ENCODE data around the gene OSBPL10. TPM values are rescaled to one million over a fixed set of nuclear protein-coding genes. Genes with fewer than 3 reads are reported as not detected.

The OSBPL10 gene
- total and polyA plus RNA-seq, 2 experiments from 2014 or later: 2.4 to 8.1 TPM

- Histone ChIP-seq H3K36me3 (ENCODE audit: low read depth) (no peaks in the 10 kb centered on the region), H2AFZ (no peak overlapping the region), H3K9me2 (ENCODE audit: insufficient read depth) (no peaks in the 10 kb centered on the region), H3K9me3 (ENCODE audit: low read depth) (no peaks in the 10 kb centered on the region), H3K4me2 (ENCODE audit: unreplicated experiment) (no peak overlapping the region), H3K9ac (no peak overlapping the region), H4K20me1 (ENCODE audit: insufficient read depth) (no peaks in the 10 kb centered on the region), H3F3A (ENCODE audit: insufficient read depth) (no peaks in the 10 kb centered on the region), H3K4me1 (ENCODE audit: insufficient read depth) (no peaks in the 10 kb centered on the region), H3K27me3 (replicated peaks; ENCODE audit: insufficient read depth) (no peaks in the 10 kb centered on the region), H3K27ac (no peak overlapping the region), H3K4me3 (no peak overlapping the region), H3K79me2 (ENCODE audit: insufficient read depth) (no peaks in the 10 kb centered on the region)
- 69 to 72% methylated on average over 10 of the region's 10 CpGs for WGBS, 2 experiments (ENCODE audit: low coverage in 1 of 2, low lambda C conversion rate in 2 of 2, missing lambda C conversion rate in 2 of 2)
- TF ChIP-seq EZH2 (IDR thresholded peaks at IDR 0.05; ENCODE audit: insufficient read depth, poor library complexity, severe bottlenecking): no peak
- DNase-seq: no peak
- in situ Hi-C loops (cut with MboI): no loop called here
Observed at GRCh38 chr3:31804251-31805051, 176.6 kb downstream of the OSBPL10 start.

DNA sequence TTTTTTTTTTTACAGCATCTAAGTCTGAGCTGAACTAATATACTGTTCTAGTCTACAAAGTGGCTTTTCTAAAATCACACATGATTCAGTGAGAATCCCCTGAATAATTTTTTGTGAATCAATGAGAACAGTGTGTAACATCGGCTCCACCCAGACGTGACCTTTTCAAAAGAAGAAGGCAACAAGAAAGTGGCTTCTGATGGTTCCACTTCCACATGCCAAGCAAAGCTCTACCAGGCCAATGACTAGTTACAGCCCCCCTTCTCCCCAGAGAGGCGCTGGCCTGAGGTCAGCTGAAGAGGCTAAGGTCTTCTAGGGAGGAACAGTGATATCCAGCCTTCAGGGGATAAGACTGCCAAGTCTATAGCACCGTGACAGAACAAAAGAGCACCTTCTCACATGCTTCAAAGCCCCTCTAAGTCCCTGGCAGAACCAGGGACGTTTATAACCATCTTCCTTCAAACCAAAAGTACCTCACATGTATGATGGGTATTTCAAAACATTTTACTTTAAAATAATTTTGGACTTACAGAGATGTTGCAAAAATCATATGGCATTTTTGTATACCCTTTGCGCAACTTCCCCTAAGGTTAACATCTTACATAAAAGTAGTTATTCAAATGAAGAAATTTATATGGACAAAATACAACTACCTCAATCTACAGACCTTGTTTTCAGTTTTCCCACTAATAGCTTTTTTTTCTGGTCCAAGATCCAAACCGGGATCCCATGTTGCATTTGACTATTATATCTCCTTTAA lies 177.9 kb downstream of the OSBPL10 start:
- no peaks in the 10 kb centered on the region for H3K4me1 ChIP-seq (ENCODE audit: insufficient read depth)
- H3K27ac ChIP-seq: no peak overlapping the region
- no peaks in the 10 kb centered on the region for H4K20me1 ChIP-seq (ENCODE audit: insufficient read depth)
- no peak overlapping the region for H3K9ac ChIP-seq
- 71 to 75% methylated on average over 7 of the region's 7 CpGs for WGBS, 2 experiments (ENCODE audit: low coverage in 1 of 2, low lambda C conversion rate in 2 of 2, missing lambda C conversion rate in 2 of 2)
- no peak for DNase-seq
- H2AFZ ChIP-seq: no peak overlapping the region
- no peaks in the 10 kb centered on the region for H3F3A ChIP-seq (ENCODE audit: insufficient read depth)
- H3K4me3 ChIP-seq: no peak overlapping the region
- H3K9me2 ChIP-seq (ENCODE audit: insufficient read depth): no peaks in the 10 kb centered on the region
- no peak overlapping the region for H3K4me2 ChIP-seq (ENCODE audit: unreplicated experiment)
- H3K79me2 ChIP-seq (ENCODE audit: insufficient read depth): no peaks in the 10 kb centered on the region
- H3K27me3 ChIP-seq (replicated peaks; ENCODE audit: insufficient read depth): no peaks in the 10 kb centered on the region
- no peaks in the 10 kb centered on the region for H3K36me3 ChIP-seq (ENCODE audit: low read depth)
- H3K9me3 ChIP-seq (ENCODE audit: low read depth): no peaks in the 10 kb centered on the region
- in situ Hi-C loops (cut with MboI): no loop called here
- TF ChIP-seq EZH2 (IDR thresholded peaks at IDR 0.05; ENCODE audit: insufficient read depth, poor library complexity, severe bottlenecking): no peak

DNA sequence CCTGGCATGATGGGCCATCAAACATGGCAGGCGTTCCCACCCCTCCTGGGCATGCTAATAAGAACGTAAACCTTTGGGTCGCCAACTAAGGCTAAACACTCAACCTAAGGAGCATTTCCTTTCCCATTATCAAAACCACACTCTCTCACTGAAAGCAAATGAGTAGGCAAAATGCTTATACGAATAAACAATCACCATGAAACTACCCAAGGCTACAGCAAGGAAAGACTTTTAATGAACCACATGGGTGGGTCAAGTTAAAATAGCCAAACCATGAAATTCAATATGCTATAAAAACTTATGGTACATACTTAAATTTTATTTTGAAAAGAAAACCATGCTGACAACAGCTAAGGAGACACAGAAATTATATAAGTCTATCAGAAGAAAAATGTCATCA lies 180.6 kb downstream of the OSBPL10 start:
- Histone ChIP-seq H3K36me3 (ENCODE audit: low read depth) (no peaks in the 10 kb centered on the region), H3K27ac (no peak overlapping the region), H3K9me3 (ENCODE audit: low read depth) (no peaks in the 10 kb centered on the region), H3K4me3 (no peak overlapping the region), H4K20me1 (ENCODE audit: insufficient read depth) (no peaks in the 10 kb centered on the region), H2AFZ (no peak overlapping the region), H3F3A (ENCODE audit: insufficient read depth) (no peaks in the 10 kb centered on the region), H3K9ac (no peak overlapping the region), H3K79me2 (ENCODE audit: insufficient read depth) (no peaks in the 10 kb centered on the region), H3K9me2 (ENCODE audit: insufficient read depth) (no peaks in the 10 kb centered on the region), H3K4me1 (ENCODE audit: insufficient read depth) (no peaks in the 10 kb centered on the region), H3K4me2 (ENCODE audit: unreplicated experiment) (no peak overlapping the region), H3K27me3 (replicated peaks; ENCODE audit: insufficient read depth) (no peaks in the 10 kb centered on the region)
- 94 to 96% methylated on average over 4 of the region's 4 CpGs for WGBS, 2 experiments (ENCODE audit: low coverage in 1 of 2, low lambda C conversion rate in 2 of 2, missing lambda C conversion rate in 2 of 2)
- no peak for DNase-seq
- in situ Hi-C loops (cut with MboI): no loop called here
- no peak for TF ChIP-seq EZH2 (IDR thresholded peaks at IDR 0.05; ENCODE audit: insufficient read depth, poor library complexity, severe bottlenecking)
- no peak for TF ChIP-seq EZH2phosphoT487 (IDR thresholded peaks at IDR 0.05; ENCODE audit: insufficient read depth, low read depth)

DNA sequence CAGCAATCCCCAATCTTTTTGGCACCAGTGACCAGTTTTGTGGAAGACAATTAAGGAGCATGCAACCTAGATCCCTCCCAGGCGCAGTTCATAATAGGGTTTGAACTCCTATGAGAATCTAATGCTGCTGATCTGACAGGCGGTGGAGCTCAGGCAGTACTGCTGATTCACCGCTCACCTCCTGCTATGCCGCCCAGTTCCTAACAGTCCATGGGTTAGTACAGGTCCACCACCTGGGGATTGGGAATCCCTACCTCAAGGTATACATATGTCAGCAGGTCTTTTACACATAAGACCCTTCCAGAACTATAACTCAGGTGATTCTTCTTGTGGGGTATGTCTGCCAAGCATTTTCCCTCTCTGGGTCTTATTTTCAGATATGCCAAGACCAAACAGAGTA lies 182.2 kb downstream of the OSBPL10 start:
- Histone ChIP-seq H3K4me2 (ENCODE audit: unreplicated experiment) (no peak overlapping the region), H2AFZ (no peak overlapping the region), H3K36me3 (ENCODE audit: low read depth) (no peaks in the 10 kb centered on the region), H3K9ac (no peak overlapping the region), H3K27ac (no peak overlapping the region), H3K4me1 (ENCODE audit: insufficient read depth) (no peaks in the 10 kb centered on the region), H4K20me1 (ENCODE audit: insufficient read depth) (no peaks in the 10 kb centered on the region), H3F3A (ENCODE audit: insufficient read depth) (no peaks in the 10 kb centered on the region), H3K9me3 (ENCODE audit: low read depth) (no peaks in the 10 kb centered on the region), H3K79me2 (ENCODE audit: insufficient read depth) (no peaks in the 10 kb centered on the region), H3K9me2 (ENCODE audit: insufficient read depth) (no peaks in the 10 kb centered on the region), H3K4me3 (no peak overlapping the region), H3K27me3 (replicated peaks; ENCODE audit: insufficient read depth) (no peaks in the 10 kb centered on the region)
- DNase-seq: no peak
- 76 to 79% methylated on average over 4 of the region's 4 CpGs for WGBS, 2 experiments (ENCODE audit: low coverage in 1 of 2, low lambda C conversion rate in 2 of 2, missing lambda C conversion rate in 2 of 2)
- in situ Hi-C loops (cut with MboI): no loop called here
- no peak for TF ChIP-seq EZH2phosphoT487 (IDR thresholded peaks at IDR 0.05; ENCODE audit: insufficient read depth, low read depth)

All from GM23248 (cell line).